HCT116 (cell line): Measurements from ENCODE around the gene MXRA8. TPM values are rescaled to one million over a fixed set of nuclear protein-coding genes. Genes with fewer than 3 reads are reported as not detected.

Experiments
- ATAC-seq: fragments of 200-7000 bp; cut with Tn5 transposase; 2 replicates; pipeline ENCODE4 v1.9.1; 2020; ENCODE audit warnings: mild to moderate bottlenecking, moderate library complexity
- BruUV-seq: library from RNA; stranded (reverse); fragments of 400-500 nt; replicated peaks from 2 replicates; lab custom pipeline; 2021; lab: Mats Ljungman, UMichigan
- CTCF ChIA-PET: fragments of 300-600 bp; sonication (Branson Sonifier 250); formaldehyde crosslinking; loops from one replicate; lab custom pipeline; 2021; ENCODE audit warnings: antibody characterized with exemption; lab: Charles Lee
- POLR2A ChIA-PET: fragments of 300-600, 350-600 bp; sonication (Branson Sonifier 250); formaldehyde crosslinking; loops from one replicate; lab custom pipeline; 2021; ENCODE audit warnings: antibody characterized with exemption; lab: Charles Lee
- RAD21 ChIA-PET, 2 experiments: fragments of 300-600 bp; sonication (Branson Sonifier 250); formaldehyde crosslinking; loops; one replicate each; lab custom pipeline; 2023; ENCODE audit warnings: low total read pairs in 2 of 2; ENCODE audit not compliant: uncharacterized antibody in 2 of 2, unreplicated experiment in 2 of 2, low non-redundant PET in 1 of 2; lab: Charles Lee
- DNase-seq: peaks from one replicate; pipeline ENCODE4 v3.0.0-alpha.2; 2010; ENCODE audit warnings: low read depth, low spot score
- H2AFZ ChIP-seq: fragments of 200-600 bp; shearing (Covaris generic), sonication (generic); 2 replicates; pipeline ENCODE4 v1.6.1; 2017; ENCODE audit warnings: low read depth, mixed run types, mixed read lengths, antibody characterized with exemption, low read length; ENCODE audit not compliant: poor library complexity, severe bottlenecking
- H3K27ac ChIP-seq: 2 replicates; pipeline ENCODE4 v1.5.1; 2012; ENCODE audit warnings: low read depth, low read length
- H3K27me3 ChIP-seq: fragments of 200-600 bp; sonication (generic); 2 replicates; pipeline ENCODE4 v1.6.1; 2016; ENCODE audit warnings: mixed run types, low read length, mixed read lengths; ENCODE audit not compliant: insufficient read depth
- H3K36me3 ChIP-seq, 2 experiments: fragments of 200-500 bp in 1 of 2; fragments of 200-600 bp in 1 of 2; sonication (Bioruptor generic) in 1 of 2; sonication (generic) in 1 of 2; 2 replicates each; pipeline versions ENCODE4 v1.5.1 to v1.6.1; 2014 to 2016; ENCODE audit warnings: low read length in 2 of 2, inconsistent platforms in 1 of 2, mixed read lengths in 1 of 2, mixed run types in 1 of 2; ENCODE audit not compliant: insufficient read depth in 2 of 2, control insufficient read depth in 1 of 2
- H3K4me1 ChIP-seq, 2 experiments: fragments of 200-600 bp in 1 of 2; sonication (generic) in 1 of 2; 2 replicates each; pipeline versions ENCODE4 v1.5.1 to v1.6.1; 2012 to 2017; ENCODE audit warnings: low read length in 2 of 2, inconsistent platforms in 1 of 2, mild to moderate bottlenecking in 1 of 2, mixed read lengths in 1 of 2, mixed run types in 1 of 2, moderate library complexity in 1 of 2; ENCODE audit not compliant: insufficient read depth in 2 of 2, control insufficient read depth in 1 of 2
- H3K4me2 ChIP-seq: fragments of 200-600 bp; sonication (generic); 2 replicates; pipeline ENCODE4 v1.6.1; 2017; ENCODE audit warnings: mixed run types, low read length, mixed read lengths
- H3K4me3 ChIP-seq, 2 experiments: fragments of 200-600 bp in 1 of 2; sonication (generic) in 1 of 2; replicated peaks in 1 of 2; 2 replicates each; pipeline ENCODE4 v1.5.1; 2011 to 2016; ENCODE audit warnings: low read length in 2 of 2, control low read depth in 1 of 2, low read depth in 1 of 2, mild to moderate bottlenecking in 1 of 2, mixed read lengths in 1 of 2, mixed run types in 1 of 2
- H3K79me2 ChIP-seq: fragments of 200-600 bp; sonication (generic); 2 replicates; pipeline ENCODE4 v1.6.1; 2017; ENCODE audit warnings: mild to moderate bottlenecking, mixed run types, low read length, moderate library complexity, mixed read lengths; ENCODE audit not compliant: insufficient read depth
- H3K9ac ChIP-seq: fragments of 200-600 bp; sonication (generic); 2 replicates; pipeline ENCODE4 v1.6.1; 2016; ENCODE audit warnings: low read length, mixed read lengths
- H3K9me2 ChIP-seq: fragments of 200-600 bp; sonication (generic), shearing (Covaris generic); 2 replicates; pipeline ENCODE4 v1.6.1; 2017; ENCODE audit warnings: mixed run types, mild to moderate bottlenecking, moderate library complexity; ENCODE audit not compliant: insufficient read depth
- H3K9me3 ChIP-seq, 2 experiments: fragments of 200-500 bp in 1 of 2; fragments of 200-600 bp in 1 of 2; sonication (Bioruptor generic) in 1 of 2; sonication (generic) in 1 of 2; 2 replicates each; pipeline ENCODE4 v1.6.1; 2014 to 2017; ENCODE audit warnings: low read length in 2 of 2, mixed read lengths in 2 of 2, inconsistent platforms in 1 of 2, low read depth in 1 of 2, mild to moderate bottlenecking in 1 of 2, mixed run types in 1 of 2, moderate library complexity in 1 of 2; ENCODE audit not compliant: control insufficient read depth in 1 of 2, insufficient read depth in 1 of 2
- H4K20me1 ChIP-seq: fragments of 200-600 bp; sonication (generic), shearing (Covaris generic); 2 replicates; pipeline ENCODE4 v1.6.1; 2017; ENCODE audit warnings: mixed run types, mild to moderate bottlenecking, moderate library complexity; ENCODE audit not compliant: insufficient read depth
- ATF3 ChIP-seq: IDR thresholded peaks from 2 replicates; pipeline ENCODE4 v1.6.1; 2012
- CTCF ChIP-seq, 3 experiments: fragments of 200-600 bp in 1 of 3; sonication (generic) in 1 of 3; IDR thresholded peaks in 2 of 3; conservative IDR thresholded peaks in 1 of 3; 2 replicates each; pipeline ENCODE4 v1.5.1; 2012 to 2017; ENCODE audit warnings: low read depth in 2 of 3, low read length in 2 of 3, antibody characterized with exemption in 1 of 3, borderline replicate concordance in 1 of 3, control low read depth in 1 of 3, mild to moderate bottlenecking in 1 of 3, mixed read lengths in 1 of 3, mixed run types in 1 of 3, moderate library complexity in 1 of 3; ENCODE audit not compliant: insufficient read depth in 1 of 3
- EGR1 ChIP-seq: IDR thresholded peaks from 2 replicates; pipeline ENCODE4 v1.6.1; 2012; ENCODE audit warnings: low read depth
- ELF1 ChIP-seq: IDR thresholded peaks from 2 replicates; pipeline ENCODE4 v1.6.1; 2012; ENCODE audit warnings: low read depth, borderline replicate concordance
- EZH2phosphoT487 ChIP-seq: fragments of 200-600 bp; IDR thresholded peaks from 2 replicates; pipeline ENCODE4 v1.6.1; 2018; ENCODE audit warnings: antibody characterized with exemption, borderline replicate concordance
- JUND ChIP-seq: IDR thresholded peaks from 2 replicates; pipeline ENCODE4 v1.6.1; 2012
- RAD21 ChIP-seq: IDR thresholded peaks from 2 replicates; pipeline ENCODE4 v1.6.1; 2012; ENCODE audit warnings: low read depth, mild to moderate bottlenecking
- SP1 ChIP-seq: IDR thresholded peaks from 2 replicates; pipeline ENCODE4 v1.6.1; 2012; ENCODE audit warnings: low read depth
- SRF ChIP-seq: IDR thresholded peaks from 2 replicates; pipeline ENCODE4 v1.6.1; 2012; ENCODE audit warnings: low read depth
- YY1 ChIP-seq: IDR thresholded peaks from 2 replicates; pipeline ENCODE4 v1.6.1; 2011; ENCODE audit warnings: low read length, low read depth, moderate library complexity, mild to moderate bottlenecking; ENCODE audit not compliant: insufficient replicate concordance; ENCODE audit errors: extremely low read depth
- intact Hi-C: fragments of 100-400 bp; cut with micrococcal nuclease; formaldehyde crosslinking; loops from 2 replicates; pipeline ENCODE4 v1.10.0; 2022
- total RNA-seq: library from RNA; stranded (reverse); gene quantifications from one replicate; pipeline ENCODE4 v1.2.1, GENCODE V29; 2021; ENCODE audit not compliant: unreplicated experiment

The MXRA8 gene
- total RNA-seq, 1 experiment from 2014 or later: 0.74 TPM

- Histone ChIP-seq H3K36me3 (peaks cover 0 to 4% of the 10 kb centered on the region in 2 experiments; a peak in 2 of 4 replicates), H3K9me2 (no peaks in the 10 kb centered on the region), H3K4me1 (peaks cover 18 to 28% of the 10 kb centered on the region in 2 experiments), H3K27ac (peak overlapping the region; percentile 80; the same call in 1 of the 2 replicates), H3K9ac (peak overlapping the region; percentile 96), H3K27me3 (no peaks in the 10 kb centered on the region), H3K79me2 (peaks cover 47% of the 10 kb centered on the region), H2AFZ (no peak overlapping the region), H3K4me3 (peak overlapping the region; percentile 69 to 87), H3K9me3 (no peaks in the 10 kb centered on the region), H3K4me2 (peak overlapping the region; percentile 76), H4K20me1 (peaks cover 1% of the 10 kb centered on the region; the same call in 1 of the 2 replicates)
- ATAC-seq (no peak), DNase-seq (no peak)
- POLR2A ChIA-PET: no interaction called here
- CTCF ChIA-PET: no interaction called here
- RAD21 ChIA-PET: no interaction called here
- TF ChIP-seq JUND (no peak), ELF1 (no peak), SRF (no peak), YY1 (no peak), ATF3 (no peak), EGR1 (no peak), SP1 (no peak), EZH2phosphoT487 (no peak), RAD21 (no peak), CTCF (IDR thresholded peaks at IDR 0.05 in 2 of 3, conservative IDR thresholded peaks at IDR 0.05 in 1 of 3; ENCODE audit: borderline replicate concordance in 1 of 3, insufficient read depth in 1 of 3, low read depth in 2 of 3, low read length in 2 of 3) (no peak)
- BruUV-seq: TSS peak; percentile 45
- intact Hi-C loops: no loop called here
These were observed 32.2 kb downstream of the MXRA8 start for GRCh38 chr1:1326075-1326605.
